Measurements from ENCODE around the gene RAB31. TPM values are rescaled to one million over a fixed set of nuclear protein-coding genes. Genes with fewer than 3 reads are reported as not detected.
"Not testable (repeated sequence)": the region's sequence is repeated elsewhere in the genome, so short reads cannot be mapped to it uniquely, and the experiment has no call there.

The RAB31 gene
- polyA plus RNA-seq, 1 donor: 15.5 TPM

DNA sequence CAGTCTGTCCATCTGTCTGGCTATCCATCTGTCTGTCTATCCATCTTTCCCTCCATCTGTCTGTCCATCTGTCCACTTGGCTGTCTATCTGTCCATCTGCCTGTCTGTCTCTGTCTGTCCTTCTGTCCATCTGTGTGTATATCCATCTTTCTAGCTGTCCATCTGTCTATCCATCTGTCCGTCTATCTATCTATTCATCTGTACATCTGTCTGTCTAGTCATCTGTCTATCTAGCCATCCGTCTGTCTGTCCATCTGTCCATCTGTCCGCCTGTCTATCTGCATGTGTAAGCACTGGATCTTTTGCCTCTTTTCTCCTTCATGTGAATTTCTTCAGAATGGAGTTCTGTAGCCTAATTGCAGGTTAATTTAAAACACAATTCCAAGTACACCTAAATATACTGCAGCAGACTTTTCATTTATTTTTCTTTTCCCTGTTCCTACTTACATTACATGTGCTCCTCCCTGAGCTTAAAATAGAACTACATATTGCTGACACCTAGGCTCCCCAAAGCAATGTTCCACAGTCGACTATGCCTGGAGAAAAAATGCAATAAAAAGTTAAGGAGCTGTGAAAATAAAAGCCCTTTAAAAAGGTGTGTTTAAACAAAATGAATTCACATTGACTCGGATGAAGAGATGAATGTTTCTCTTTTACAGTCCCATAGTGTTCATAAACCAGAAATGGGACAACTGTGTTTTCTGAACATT, 140.2 kb downstream of the RAB31 start:
- no peak for DNase-seq
- WGBS (ENCODE audit: insufficient coverage, low lambda C conversion rate): 83% methylated on average over 4 of the region's 5 CpGs
- Histone ChIP-seq H3K36me3 (ENCODE audit: control insufficient read depth, insufficient read depth, low read length) (no peaks in the 10 kb centered on the region), H3K27me3 (ENCODE audit: control insufficient read depth, insufficient read depth, low read length) (no peaks in the 10 kb centered on the region), H3K4me1 (ENCODE audit: control insufficient read depth, insufficient read depth, low read length) (no peaks in the 10 kb centered on the region), H3K4me3 (ENCODE audit: low read length) (no peak overlapping the region), H3K9me3 (ENCODE audit: control insufficient read depth, low read depth, low read length) (no peaks in the 10 kb centered on the region), H3K27ac (ENCODE audit: low read length) (no peak overlapping the region)

DNA sequence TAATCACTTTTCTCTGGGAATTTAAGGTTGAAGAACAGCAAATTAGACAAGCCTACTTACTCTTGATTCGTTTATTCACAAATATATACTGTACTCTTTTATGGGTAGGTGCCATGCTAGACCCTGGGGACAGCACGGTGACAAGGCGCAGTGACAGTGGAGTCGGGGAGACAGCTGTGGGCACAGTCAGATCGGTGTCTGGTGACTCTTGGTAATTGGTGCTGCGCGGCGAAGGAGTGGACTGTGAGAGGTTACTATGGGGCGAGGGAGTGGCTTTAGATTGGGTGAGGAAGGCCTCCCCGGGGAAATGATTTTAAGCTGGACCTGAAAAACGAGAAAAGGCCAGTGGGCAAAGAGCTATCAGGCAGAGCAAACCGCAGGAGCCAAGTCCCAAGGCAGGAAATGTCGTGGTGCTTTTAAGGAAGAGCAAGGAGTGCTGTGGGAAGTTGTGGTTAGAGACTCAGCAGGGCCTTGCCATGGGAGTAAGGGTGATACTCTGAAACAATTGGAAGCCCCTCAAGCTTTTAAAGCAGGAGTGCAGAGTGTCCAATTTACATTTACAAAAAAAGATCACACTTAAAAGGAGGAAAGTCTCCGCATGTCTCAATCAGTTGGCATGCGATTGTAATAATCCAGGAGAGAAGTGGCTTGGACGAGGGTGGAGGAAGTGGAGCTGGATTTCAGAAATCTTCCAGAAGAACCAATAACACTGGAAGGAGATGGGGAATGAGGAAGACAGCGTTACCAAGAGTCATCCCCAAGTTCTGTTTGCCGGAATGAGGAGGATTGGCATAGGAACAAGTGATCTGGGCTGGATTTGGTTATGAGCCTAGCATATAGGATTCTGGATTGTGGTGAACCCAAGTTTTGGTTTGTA, 141.5 kb downstream of the RAB31 start:
- no peak overlapping the region for H3K27ac ChIP-seq (ENCODE audit: low read length)
- no peak overlapping the region for H3K4me3 ChIP-seq (ENCODE audit: low read length)
- 93% methylated on average over 3 of the region's 18 CpGs for WGBS (ENCODE audit: insufficient coverage, low lambda C conversion rate)
- H3K36me3 ChIP-seq (ENCODE audit: control insufficient read depth, insufficient read depth, low read length): no peaks in the 10 kb centered on the region
- no peaks in the 10 kb centered on the region for H3K27me3 ChIP-seq (ENCODE audit: control insufficient read depth, insufficient read depth, low read length)
- H3K4me1 ChIP-seq (ENCODE audit: control insufficient read depth, insufficient read depth, low read length): no peaks in the 10 kb centered on the region
- H3K9me3 ChIP-seq (ENCODE audit: control insufficient read depth, low read depth, low read length): no peaks in the 10 kb centered on the region
- peak in 1 of 2 donors; percentile 56 for DNase-seq

DNA sequence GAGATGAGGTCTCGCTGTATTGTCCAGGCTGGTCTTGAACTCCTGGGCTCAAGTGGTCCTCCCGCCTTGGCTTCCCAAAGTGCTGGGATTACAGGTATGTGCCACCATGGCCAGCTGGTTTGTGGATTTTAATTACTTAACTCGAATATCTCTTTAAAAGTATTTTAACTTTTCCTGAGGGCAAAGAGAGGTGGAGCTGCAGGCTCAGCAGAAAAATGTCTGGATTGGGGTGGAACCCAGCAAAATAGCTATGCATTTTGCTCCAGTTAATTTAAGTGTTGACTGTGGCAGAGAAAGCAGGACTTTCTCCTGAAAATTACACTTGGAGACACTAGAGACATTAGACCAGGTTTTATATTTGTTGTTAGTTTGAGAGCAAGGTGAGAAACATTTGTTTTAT, 142.2 kb downstream of the RAB31 start:
- Histone ChIP-seq H3K36me3 (ENCODE audit: control insufficient read depth, insufficient read depth, low read length) (no peaks in the 10 kb centered on the region), H3K9me3 (ENCODE audit: control insufficient read depth, low read depth, low read length) (no peaks in the 10 kb centered on the region), H3K4me3 (ENCODE audit: low read length) (no peak overlapping the region), H3K4me1 (ENCODE audit: control insufficient read depth, insufficient read depth, low read length) (no peaks in the 10 kb centered on the region), H3K27ac (ENCODE audit: low read length) (no peak overlapping the region), H3K27me3 (ENCODE audit: control insufficient read depth, insufficient read depth, low read length) (no peaks in the 10 kb centered on the region)
- no CpG with 5 or more reads among the region's 3 CpGs for WGBS (ENCODE audit: insufficient coverage, low lambda C conversion rate)
- DNase-seq: no peak

DNA sequence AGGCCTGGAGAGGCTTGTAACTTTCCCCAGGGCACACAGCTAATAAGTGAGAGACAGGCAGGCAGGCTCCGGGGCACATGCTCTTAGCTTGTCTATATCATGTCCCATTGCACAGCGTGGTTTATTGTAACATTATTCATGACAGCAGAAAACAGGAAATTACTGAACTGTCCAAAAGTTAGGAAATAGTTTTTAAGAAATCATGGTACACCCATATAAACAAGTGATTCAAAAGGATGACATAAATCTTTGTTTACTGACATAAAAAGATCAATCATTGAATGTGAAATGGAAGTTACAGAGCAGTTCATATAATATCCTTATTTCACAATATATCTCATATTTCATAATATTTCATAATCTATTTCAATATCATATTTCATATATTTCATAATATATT, 143.4 kb downstream of the RAB31 start:
- Histone ChIP-seq H3K9me3 (ENCODE audit: control insufficient read depth, low read depth, low read length) (no peaks in the 10 kb centered on the region), H3K36me3 (ENCODE audit: control insufficient read depth, insufficient read depth, low read length) (no peaks in the 10 kb centered on the region), H3K27me3 (ENCODE audit: control insufficient read depth, insufficient read depth, low read length) (no peaks in the 10 kb centered on the region), H3K4me3 (ENCODE audit: low read length) (no peak overlapping the region), H3K4me1 (ENCODE audit: control insufficient read depth, insufficient read depth, low read length) (no peaks in the 10 kb centered on the region), H3K27ac (ENCODE audit: low read length) (no peak overlapping the region)
- 100% methylated on average over 1 of the region's 2 CpGs for WGBS (ENCODE audit: insufficient coverage, low lambda C conversion rate)
- no peak for DNase-seq

DNA sequence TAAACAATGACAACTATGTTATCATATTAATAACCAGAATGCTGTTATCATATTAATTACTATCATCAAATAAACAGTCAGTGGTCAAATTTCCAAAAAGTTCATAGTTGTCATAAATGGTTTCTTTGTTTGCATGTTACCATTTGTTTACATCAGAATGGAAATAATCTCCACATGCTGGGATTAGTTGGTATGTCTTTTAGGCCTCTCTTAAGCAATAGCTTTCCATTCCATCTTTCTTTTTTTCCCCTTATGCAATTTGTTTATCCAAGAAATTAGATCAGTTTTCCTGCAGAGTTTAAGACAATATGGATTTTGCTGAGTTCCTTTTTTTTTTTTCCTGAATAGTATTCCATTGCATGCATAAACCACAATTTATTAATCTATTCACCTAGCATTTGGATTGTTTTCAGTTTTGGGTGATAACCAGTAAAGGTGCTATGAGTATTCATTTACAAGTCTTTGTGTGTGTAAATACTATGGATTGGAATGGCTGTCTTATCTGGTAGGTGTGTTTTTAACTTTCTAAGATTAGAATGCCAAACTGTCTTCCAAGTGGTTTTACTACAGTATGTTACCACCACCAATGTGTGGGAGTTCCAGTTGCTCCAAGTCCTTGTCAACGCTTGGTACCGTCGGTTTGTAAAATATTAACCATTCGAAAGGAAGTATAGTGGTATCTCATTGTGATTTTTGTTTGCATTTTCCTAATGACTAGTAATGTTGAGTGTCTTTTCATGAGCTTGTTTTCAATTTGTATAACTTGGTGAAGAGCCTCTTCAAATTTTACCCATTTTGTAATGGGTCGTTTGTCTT, 144.4 kb downstream of the RAB31 start:
- no peak overlapping the region for H3K27ac ChIP-seq (ENCODE audit: low read length)
- no peak overlapping the region for H3K4me3 ChIP-seq (ENCODE audit: low read length)
- DNase-seq: no peak
- H3K4me1 ChIP-seq (ENCODE audit: control insufficient read depth, insufficient read depth, low read length): no peaks in the 10 kb centered on the region
- H3K27me3 ChIP-seq (ENCODE audit: control insufficient read depth, insufficient read depth, low read length): no peaks in the 10 kb centered on the region
- 93% methylated on average over 3 of the region's 5 CpGs for WGBS (ENCODE audit: insufficient coverage, low lambda C conversion rate)
- no peaks in the 10 kb centered on the region for H3K36me3 ChIP-seq (ENCODE audit: control insufficient read depth, insufficient read depth, low read length)
- H3K9me3 ChIP-seq (ENCODE audit: control insufficient read depth, low read depth, low read length): no peaks in the 10 kb centered on the region

DNA sequence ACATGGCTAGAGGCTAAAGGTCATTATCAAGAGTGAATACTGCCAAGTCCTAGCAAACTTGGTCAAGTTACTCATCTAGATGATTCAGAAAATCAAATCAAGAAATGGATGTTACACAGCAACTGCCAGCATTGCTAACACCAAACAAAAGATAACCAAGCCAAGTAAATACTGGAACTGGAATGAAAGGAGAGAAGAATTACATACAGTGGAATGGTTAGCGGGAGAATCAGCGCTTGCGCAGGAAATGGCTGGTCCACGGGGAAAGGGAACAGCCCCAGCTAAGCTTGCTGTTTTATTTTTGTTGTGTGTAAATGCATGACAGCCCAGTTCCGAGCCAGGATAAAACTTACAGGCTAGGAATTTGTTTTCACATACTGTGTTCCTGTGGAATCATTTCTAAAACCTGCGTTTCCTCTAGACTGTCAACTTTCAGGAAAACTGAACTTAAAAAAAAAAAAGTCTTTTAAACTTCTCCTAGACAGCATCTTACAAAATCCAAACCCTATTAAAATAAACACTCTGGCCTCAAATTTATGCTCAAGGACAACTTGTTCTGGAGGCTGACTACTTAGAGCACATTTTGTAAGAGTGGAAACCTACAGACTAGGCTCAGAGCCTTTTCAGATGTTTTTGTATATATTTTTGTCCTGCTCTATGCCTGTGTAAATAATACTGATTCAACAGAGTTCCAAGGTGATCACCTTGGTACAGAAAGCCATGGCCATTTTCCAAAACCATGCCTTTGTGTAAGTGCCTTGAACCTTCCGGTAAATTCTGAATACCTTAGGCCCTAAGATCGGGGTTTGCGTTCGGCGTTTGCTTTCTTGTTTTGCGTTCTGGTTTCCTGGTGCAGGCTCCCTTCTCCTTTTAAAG, 146.9 kb downstream of the RAB31 start:
- H3K4me1 ChIP-seq (ENCODE audit: control insufficient read depth, insufficient read depth, low read length): no peaks in the 10 kb centered on the region
- no peaks in the 10 kb centered on the region for H3K36me3 ChIP-seq (ENCODE audit: control insufficient read depth, insufficient read depth, low read length)
- no peak for DNase-seq
- H3K27ac ChIP-seq (ENCODE audit: low read length): peak overlapping the region; percentile 11
- 89% methylated on average over 5 of the region's 12 CpGs for WGBS (ENCODE audit: insufficient coverage, low lambda C conversion rate)
- no peaks in the 10 kb centered on the region for H3K9me3 ChIP-seq (ENCODE audit: control insufficient read depth, low read depth, low read length)
- no peak overlapping the region for H3K4me3 ChIP-seq (ENCODE audit: low read length)
- no peaks in the 10 kb centered on the region for H3K27me3 ChIP-seq (ENCODE audit: control insufficient read depth, insufficient read depth, low read length)

DNA sequence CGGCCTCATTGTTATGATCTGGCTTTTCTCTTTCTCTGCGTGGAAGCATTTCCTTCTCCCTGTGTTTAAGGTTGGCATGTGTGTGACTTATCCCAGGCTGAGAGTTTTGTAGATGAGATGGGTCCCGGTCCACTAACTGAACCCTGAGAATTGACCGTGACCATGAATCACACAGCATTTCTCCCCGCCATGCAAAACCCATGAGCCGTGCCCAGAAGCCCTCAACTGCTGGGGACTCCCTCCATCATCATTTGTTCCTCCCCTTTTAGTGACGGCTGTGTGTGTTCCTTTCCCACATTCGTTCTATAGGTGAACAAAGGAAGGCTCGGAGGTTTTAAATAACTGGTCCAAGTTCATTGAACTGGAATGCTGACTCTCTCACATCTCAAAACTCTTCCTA, 147.6 kb downstream of the RAB31 start:
- Histone ChIP-seq H3K4me1 (ENCODE audit: control insufficient read depth, insufficient read depth, low read length) (no peaks in the 10 kb centered on the region), H3K4me3 (ENCODE audit: low read length) (no peak overlapping the region), H3K27me3 (ENCODE audit: control insufficient read depth, insufficient read depth, low read length) (no peaks in the 10 kb centered on the region), H3K27ac (ENCODE audit: low read length) (peak overlapping the region; percentile 11), H3K9me3 (ENCODE audit: control insufficient read depth, low read depth, low read length) (no peaks in the 10 kb centered on the region), H3K36me3 (ENCODE audit: control insufficient read depth, insufficient read depth, low read length) (no peaks in the 10 kb centered on the region)
- no peak for DNase-seq
- no CpG with 5 or more reads among the region's 9 CpGs for WGBS (ENCODE audit: insufficient coverage, low lambda C conversion rate)

DNA sequence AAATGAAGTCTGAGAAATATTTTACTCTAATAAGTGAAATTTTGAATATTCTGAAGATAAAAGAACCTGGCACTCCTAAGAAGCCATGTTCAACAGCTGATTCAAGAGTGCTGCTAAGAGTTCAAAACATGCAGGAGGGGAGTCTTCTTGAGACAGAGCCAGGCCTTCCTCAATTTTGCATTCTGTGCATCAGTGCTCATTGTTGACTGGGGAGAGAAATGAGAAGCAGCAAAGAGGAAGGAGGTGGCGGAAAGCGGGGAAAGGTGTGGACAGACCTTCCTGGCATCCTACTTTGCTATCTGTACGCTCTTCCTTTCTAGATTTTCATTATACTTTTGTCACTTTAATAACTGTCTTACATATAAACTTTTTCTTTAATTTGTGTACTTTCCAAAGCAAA, 148.0 kb downstream of the RAB31 start:
- H3K36me3 ChIP-seq (ENCODE audit: control insufficient read depth, insufficient read depth, low read length): no peaks in the 10 kb centered on the region
- no peaks in the 10 kb centered on the region for H3K27me3 ChIP-seq (ENCODE audit: control insufficient read depth, insufficient read depth, low read length)
- 100% methylated on average over 1 of the region's 3 CpGs for WGBS (ENCODE audit: insufficient coverage, low lambda C conversion rate)
- no peak overlapping the region for H3K27ac ChIP-seq (ENCODE audit: low read length)
- H3K4me3 ChIP-seq (ENCODE audit: low read length): no peak overlapping the region
- no peaks in the 10 kb centered on the region for H3K9me3 ChIP-seq (ENCODE audit: control insufficient read depth, low read depth, low read length)
- no peaks in the 10 kb centered on the region for H3K4me1 ChIP-seq (ENCODE audit: control insufficient read depth, insufficient read depth, low read length)
- no peak for DNase-seq

DNA sequence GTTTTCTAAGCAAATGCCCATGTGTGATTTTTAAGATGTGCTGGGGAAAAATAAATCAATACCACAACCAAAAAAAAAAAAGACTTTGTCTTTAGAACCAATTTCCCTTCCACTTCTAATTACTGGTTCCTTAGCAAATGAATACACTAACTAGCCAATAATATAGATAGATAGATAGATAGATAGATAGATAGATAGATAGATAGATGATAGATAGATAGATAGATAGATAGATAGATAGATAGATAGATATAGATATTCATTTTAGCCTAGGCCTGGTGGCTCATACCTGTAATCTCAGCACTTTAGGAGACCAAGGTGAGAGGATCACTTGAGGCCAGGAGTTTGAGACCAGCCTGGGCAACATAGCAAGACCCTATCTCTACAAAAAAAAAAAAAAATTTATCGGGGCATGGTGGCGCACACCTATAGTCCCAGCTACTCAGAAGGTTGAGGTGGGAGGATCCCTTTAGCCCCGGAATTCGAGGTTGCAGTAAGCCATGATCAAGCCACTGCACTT, 149.4 kb downstream of the RAB31 start:
- no CpG with 5 or more reads among the region's 4 CpGs for WGBS (ENCODE audit: insufficient coverage, low lambda C conversion rate)
- not testable (repeated sequence) for H3K27me3 ChIP-seq (ENCODE audit: control insufficient read depth, insufficient read depth, low read length); H3K4me1 ChIP-seq (ENCODE audit: control insufficient read depth, insufficient read depth, low read length); H3K36me3 ChIP-seq (ENCODE audit: control insufficient read depth, insufficient read depth, low read length); H3K4me3 ChIP-seq (ENCODE audit: low read length); DNase-seq; H3K9me3 ChIP-seq (ENCODE audit: control insufficient read depth, low read depth, low read length); H3K27ac ChIP-seq (ENCODE audit: low read length)

All from large intestine (tissue), 3 donors.